Measurements from ENCODE around the gene ACAP1. TPM values are rescaled to one million over a fixed set of nuclear protein-coding genes. Genes with fewer than 3 reads are reported as not detected.

Gene ACAP1
- total RNA-seq, 1 experiment from 2014 or later: 58.6 TPM

GRCh38 chr17:7318121-7318860, 18.0 kb upstream of the ACAP1 start:
- Mint-ChIP-seq H3K27me3 (ENCODE audit: low read depth) (no peaks in the 10 kb centered on the region), H3K4me1 (peaks cover 12% of the 10 kb centered on the region), H3K36me3 (peaks cover 47% of the 10 kb centered on the region), H3K9me3 (no peaks in the 10 kb centered on the region), H3K27ac (no peak overlapping the region), H3K4me3 (no peak overlapping the region)
- CTCF ChIA-PET: no interaction called here
- TF ChIP-seq, protein P1, sequence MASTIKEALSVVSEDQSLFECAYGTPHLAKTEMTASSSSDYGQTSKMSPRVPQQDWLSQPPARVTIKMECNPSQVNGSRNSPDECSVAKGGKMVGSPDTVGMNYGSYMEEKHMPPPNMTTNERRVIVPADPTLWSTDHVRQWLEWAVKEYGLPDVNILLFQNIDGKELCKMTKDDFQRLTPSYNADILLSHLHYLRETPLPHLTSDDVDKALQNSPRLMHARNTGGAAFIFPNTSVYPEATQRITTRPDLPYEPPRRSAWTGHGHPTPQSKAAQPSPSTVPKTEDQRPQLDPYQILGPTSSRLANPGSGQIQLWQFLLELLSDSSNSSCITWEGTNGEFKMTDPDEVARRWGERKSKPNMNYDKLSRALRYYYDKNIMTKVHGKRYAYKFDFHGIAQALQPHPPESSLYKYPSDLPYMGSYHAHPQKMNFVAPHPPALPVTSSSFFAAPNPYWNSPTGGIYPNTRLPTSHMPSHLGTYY (CRISPR knock-in tag; IDR thresholded peaks at IDR 0.05): no peak
- TF ChIP-seq ATF3 (CRISPR knock-in tag; conservative IDR thresholded peaks at IDR 0.05) (no peak), ZNF423 (CRISPR knock-in tag; IDR thresholded peaks at IDR 0.05) (no peak), ESRRA (CRISPR knock-in tag; IDR thresholded peaks at IDR 0.05; ENCODE audit: borderline replicate concordance) (no peak), CDX4 (CRISPR knock-in tag; IDR thresholded peaks at IDR 0.05; ENCODE audit: borderline replicate concordance) (no peak), NFYB (CRISPR knock-in tag; conservative IDR thresholded peaks at IDR 0.05; ENCODE audit: low read depth) (no peak), SP1 (CRISPR knock-in tag; conservative IDR thresholded peaks at IDR 0.05) (no peak), ZNF317 (CRISPR knock-in tag; IDR thresholded peaks at IDR 0.05; ENCODE audit: borderline replicate concordance, low read depth) (no peak), GRHL2 (CRISPR knock-in tag; IDR thresholded peaks at IDR 0.05; ENCODE audit: insufficient replicate concordance, severe bottlenecking) (no peak), CREM (CRISPR knock-in tag; IDR thresholded peaks at IDR 0.05) (no peak), SMAD4 (CRISPR knock-in tag; IDR thresholded peaks at IDR 0.05) (no peak), ZNF425 (CRISPR knock-in tag; conservative IDR thresholded peaks at IDR 0.05) (no peak), NR3C1 (CRISPR knock-in tag; conservative IDR thresholded peaks at IDR 0.05; ENCODE audit: low read depth) (no peak), ZNF671 (CRISPR knock-in tag; IDR thresholded peaks at IDR 0.05) (no peak)
- TF ChIP-seq, protein P2, sequence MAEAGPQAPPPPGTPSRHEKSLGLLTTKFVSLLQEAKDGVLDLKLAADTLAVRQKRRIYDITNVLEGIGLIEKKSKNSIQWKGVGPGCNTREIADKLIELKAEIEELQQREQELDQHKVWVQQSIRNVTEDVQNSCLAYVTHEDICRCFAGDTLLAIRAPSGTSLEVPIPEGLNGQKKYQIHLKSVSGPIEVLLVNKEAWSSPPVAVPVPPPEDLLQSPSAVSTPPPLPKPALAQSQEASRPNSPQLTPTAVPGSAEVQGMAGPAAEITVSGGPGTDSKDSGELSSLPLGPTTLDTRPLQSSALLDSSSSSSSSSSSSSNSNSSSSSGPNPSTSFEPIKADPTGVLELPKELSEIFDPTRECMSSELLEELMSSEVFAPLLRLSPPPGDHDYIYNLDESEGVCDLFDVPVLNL (CRISPR knock-in tag; IDR thresholded peaks at IDR 0.05; ENCODE audit: borderline replicate concordance, low read depth): no peak
- TF ChIP-seq, protein P3, sequence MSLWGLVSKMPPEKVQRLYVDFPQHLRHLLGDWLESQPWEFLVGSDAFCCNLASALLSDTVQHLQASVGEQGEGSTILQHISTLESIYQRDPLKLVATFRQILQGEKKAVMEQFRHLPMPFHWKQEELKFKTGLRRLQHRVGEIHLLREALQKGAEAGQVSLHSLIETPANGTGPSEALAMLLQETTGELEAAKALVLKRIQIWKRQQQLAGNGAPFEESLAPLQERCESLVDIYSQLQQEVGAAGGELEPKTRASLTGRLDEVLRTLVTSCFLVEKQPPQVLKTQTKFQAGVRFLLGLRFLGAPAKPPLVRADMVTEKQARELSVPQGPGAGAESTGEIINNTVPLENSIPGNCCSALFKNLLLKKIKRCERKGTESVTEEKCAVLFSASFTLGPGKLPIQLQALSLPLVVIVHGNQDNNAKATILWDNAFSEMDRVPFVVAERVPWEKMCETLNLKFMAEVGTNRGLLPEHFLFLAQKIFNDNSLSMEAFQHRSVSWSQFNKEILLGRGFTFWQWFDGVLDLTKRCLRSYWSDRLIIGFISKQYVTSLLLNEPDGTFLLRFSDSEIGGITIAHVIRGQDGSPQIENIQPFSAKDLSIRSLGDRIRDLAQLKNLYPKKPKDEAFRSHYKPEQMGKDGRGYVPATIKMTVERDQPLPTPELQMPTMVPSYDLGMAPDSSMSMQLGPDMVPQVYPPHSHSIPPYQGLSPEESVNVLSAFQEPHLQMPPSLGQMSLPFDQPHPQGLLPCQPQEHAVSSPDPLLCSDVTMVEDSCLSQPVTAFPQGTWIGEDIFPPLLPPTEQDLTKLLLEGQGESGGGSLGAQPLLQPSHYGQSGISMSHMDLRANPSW (CRISPR knock-in tag; conservative IDR thresholded peaks at IDR 0.05; ENCODE audit: low read depth): no peak
- ATAC-seq (no peak), DNase-seq (ENCODE audit: low spot score) (no peak)
- POLR2A ChIA-PET: no interaction called here

- DNase-seq (ENCODE audit: low spot score) (no peak), ATAC-seq (no peak)
- H3K4me3 Mint-ChIP-seq: no peak overlapping the region
- peaks cover 53% of the 10 kb centered on the region for H3K36me3 Mint-ChIP-seq
- ChIA-PET CTCF (no interaction called here), POLR2A (interaction anchor here (1.6 kb wide), 1 partner anchor 8 kb away, joined by 6 read pairs; the partner anchor contains the start of gene NEURL4)
- H3K27me3 Mint-ChIP-seq (ENCODE audit: low read depth): no peaks in the 10 kb centered on the region
- no peaks in the 10 kb centered on the region for H3K9me3 Mint-ChIP-seq
- no peak overlapping the region for H3K27ac Mint-ChIP-seq
- TF ChIP-seq CREM (CRISPR knock-in tag; IDR thresholded peaks at IDR 0.05) (no peak), ZNF423 (CRISPR knock-in tag; IDR thresholded peaks at IDR 0.05) (no peak), SP1 (CRISPR knock-in tag; conservative IDR thresholded peaks at IDR 0.05) (no peak)
- TF ChIP-seq, protein P4, sequence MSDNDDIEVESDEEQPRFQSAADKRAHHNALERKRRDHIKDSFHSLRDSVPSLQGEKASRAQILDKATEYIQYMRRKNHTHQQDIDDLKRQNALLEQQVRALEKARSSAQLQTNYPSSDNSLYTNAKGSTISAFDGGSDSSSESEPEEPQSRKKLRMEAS (CRISPR knock-in tag; IDR thresholded peaks at IDR 0.05): no peak
- no peaks in the 10 kb centered on the region for H3K4me1 Mint-ChIP-seq
These were observed 14.9 kb upstream of the ACAP1 start for GRCh38 chr17:7321466-7321865.
